T-cell (primary cell): Measurements from ENCODE around the gene PXDN. TPM values are rescaled to one million over a fixed set of nuclear protein-coding genes. Genes with fewer than 3 reads are reported as not detected.

Experiments used
- ATAC-seq, 4 experiments: fragments of 200-7000 bp in 3 of 4; fragments of 150-1000 bp in 1 of 4; cut with Tn5 transposase; replicated peaks in 1 of 4; 1 replicate in 3 of 4; 2 replicates in 1 of 4; pipeline ENCODE4 v1.10.0; 2021; ENCODE audit warnings: moderate library complexity in 3 of 4, mild to moderate bottlenecking in 2 of 4, moderate number of reproducible peaks in 1 of 4
- CTCF ChIA-PET, 2 donors: fragments of 300-600 bp; sonication (Branson Sonifier 250); formaldehyde crosslinking; loops; one replicate each; lab custom pipeline; 2022; ENCODE audit warnings: antibody characterized with exemption in 2 of 2; lab: Charles Lee
- POLR2A ChIA-PET, 2 donors: fragments of 300-600 bp; sonication (Branson Sonifier 250); formaldehyde crosslinking; loops; one replicate each; lab custom pipeline; 2022; ENCODE audit warnings: antibody characterized with exemption in 2 of 2; lab: Charles Lee
- DNase-seq, 35 experiments: peaks; one replicate each; pipeline versions ENCODE4 v3.0.0 to v3.0.0-alpha.2; 2013 to 2023
- H3K27ac ChIP-seq: one replicate; pipeline ENCODE4 v1.5.1; 2013; ENCODE audit warnings: low read length
- H3K27me3 ChIP-seq, 2 experiments: replicated peaks in 1 of 2; 1 replicate in 1 of 2; 2 replicates in 1 of 2; pipeline versions ENCODE4 v1.6.1 to v1.7.0; 2013; ENCODE audit warnings: low read length in 1 of 2, mixed read lengths in 1 of 2; ENCODE audit not compliant: control insufficient read depth in 2 of 2, insufficient read depth in 2 of 2; ENCODE audit errors: extremely low read depth in 1 of 2
- H3K36me3 ChIP-seq, 2 donors: 1 replicate in 1 of 2; 2 replicates in 1 of 2; pipeline versions ENCODE4 v1.6.1 to v1.7.0; 2013; ENCODE audit warnings: low read length in 1 of 2; ENCODE audit not compliant: control insufficient read depth in 2 of 2, insufficient read depth in 1 of 2; ENCODE audit errors: extremely low read depth in 1 of 2
- H3K4me1 ChIP-seq, 2 experiments: 1 replicate in 1 of 2; 2 replicates in 1 of 2; pipeline versions ENCODE4 v1.6.1 to v1.7.0; 2013; ENCODE audit warnings: low read length in 2 of 2, mixed read lengths in 1 of 2; ENCODE audit not compliant: insufficient read depth in 2 of 2, control insufficient read depth in 1 of 2; ENCODE audit errors: extremely low read depth in 1 of 2
- H3K4me3 ChIP-seq, 2 donors: 1 replicate in 1 of 2; 2 replicates in 1 of 2; pipeline versions ENCODE4 v1.5.1 to v1.7.0; 2013; ENCODE audit warnings: mild to moderate bottlenecking in 2 of 2, low read length in 1 of 2, moderate library complexity in 1 of 2; ENCODE audit not compliant: control insufficient read depth in 1 of 2; ENCODE audit errors: extremely low read depth in 1 of 2
- H3K9me3 ChIP-seq: 2 replicates; pipeline ENCODE4 v1.7.0; 2013
- H3K27ac Mint-ChIP-seq, 2 donors: one replicate each; pipeline ENCODE4 v1.8.0; 2020 to 2021; ENCODE audit warnings: mild to moderate bottlenecking in 2 of 2, mixed read lengths in 2 of 2
- H3K27me3 Mint-ChIP-seq, 2 donors: one replicate each; pipeline ENCODE4 v1.8.0; 2021 to 2022; ENCODE audit warnings: mixed read lengths in 2 of 2
- H3K36me3 Mint-ChIP-seq: one replicate; pipeline ENCODE4 v1.8.0; 2021; ENCODE audit warnings: mixed read lengths
- H3K4me1 Mint-ChIP-seq, 3 donors: one replicate each; pipeline ENCODE4 v1.8.0; 2020 to 2022; ENCODE audit warnings: mixed read lengths in 3 of 3, mild to moderate bottlenecking in 1 of 3
- H3K4me3 Mint-ChIP-seq, 3 donors: one replicate each; pipeline ENCODE4 v1.8.0; 2020 to 2022; ENCODE audit warnings: mild to moderate bottlenecking in 3 of 3, mixed read lengths in 3 of 3, moderate library complexity in 3 of 3
- H3K9me3 Mint-ChIP-seq, 3 donors: one replicate each; pipeline ENCODE4 v1.8.0; 2020 to 2022; ENCODE audit warnings: mixed read lengths in 3 of 3
- WGBS: methylation state at CpG from one replicate; pipeline ENCODE4 v1.1.5; 2013; ENCODE audit warnings: missing lambda C conversion rate; ENCODE audit not compliant: insufficient coverage; 5-methylcytosine and 5-hydroxymethylcytosine counted together
- total RNA-seq, 35 experiments: library from RNA in 6 of 35; stranded (reverse) in 6 of 35; fragments of 120-200 nt in 1 of 35; gene quantifications; one replicate each; pipeline versions ENCODE4 v1.2.1 to v1.2.4 and lab custom pipeline; 2013 to 2026

PXDN gene
- total RNA-seq, 5 donors from 2014 or later (not counting 1 experiment from before 2014, with no cell fraction given) = 0.21 to 5.4 (median 1.3) TPM

DNA sequence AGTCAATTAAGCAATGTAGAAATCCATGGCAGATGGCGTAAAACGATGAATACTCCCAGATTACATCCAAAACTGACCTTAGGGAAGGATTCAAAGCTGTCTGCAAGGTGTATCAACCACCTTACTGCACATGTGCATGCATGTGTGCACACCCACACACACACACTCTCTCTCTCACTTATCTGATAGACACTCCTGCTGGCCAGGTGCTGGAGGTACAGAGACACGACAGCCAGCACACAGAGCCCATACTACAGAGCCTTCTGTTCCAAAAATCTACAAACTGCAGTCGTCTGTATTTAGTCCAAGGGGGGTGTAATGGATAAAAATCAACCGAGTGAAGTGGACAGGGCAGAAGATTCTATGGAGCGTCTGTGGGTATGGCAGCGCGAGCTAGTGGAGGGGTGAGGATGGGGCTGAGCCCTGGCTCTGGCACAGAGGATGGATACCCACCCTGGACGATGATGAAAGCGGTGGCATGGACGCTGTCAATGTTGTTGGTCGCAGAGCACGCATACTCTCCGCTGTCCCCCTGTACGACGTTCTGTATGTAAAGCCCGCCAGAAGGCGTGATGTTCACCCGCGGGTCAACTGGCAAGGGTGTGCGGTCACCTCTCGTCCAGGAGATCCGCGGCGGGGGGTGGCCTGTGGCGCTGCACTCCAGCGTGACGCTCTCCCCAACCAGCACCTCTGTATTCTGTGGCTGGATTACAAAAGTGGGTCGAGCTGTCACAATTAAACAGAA, 78.4 kb downstream of the PXDN start:
- H3K36me3 ChIP-seq = no peaks in the 10 kb centered on the region
- Mint-ChIP-seq H3K27ac (no peak overlapping the region), H3K36me3 (no peaks in the 10 kb centered on the region), H3K9me3 (no peaks in the 10 kb centered on the region), H3K4me1 (no peaks in the 10 kb centered on the region), H3K4me3 (no peak overlapping the region), H3K27me3 (peaks cover 5 to 8% of the 10 kb centered on the region in 2 donors)
- no peaks in the 10 kb centered on the region for H3K9me3 ChIP-seq
- ChIA-PET POLR2A (no interaction called here), CTCF (no interaction called here)
- no peak overlapping the region for H3K4me3 ChIP-seq
- 90% methylated on average over 17 of the region's 29 CpGs for WGBS
- ATAC-seq (no peak), DNase-seq (no peak)
- peaks cover 0 to 20% of the 10 kb centered on the region in 2 experiments for H3K27me3 ChIP-seq
- no peaks in the 10 kb centered on the region for H3K4me1 ChIP-seq
- H3K27ac ChIP-seq = no peak overlapping the region

GRCh38 chr2:1664698-1665097, 79.6 kb downstream of the PXDN start:
- peaks cover 5 to 8% of the 10 kb centered on the region in 2 donors for H3K27me3 Mint-ChIP-seq
- no peaks in the 10 kb centered on the region for H3K36me3 ChIP-seq
- H3K4me1 ChIP-seq = no peaks in the 10 kb centered on the region
- 96% methylated on average over 17 of the region's 18 CpGs for WGBS
- ATAC-seq (no peak), DNase-seq (no peak)
- H3K4me1 Mint-ChIP-seq = no peaks in the 10 kb centered on the region
- no peak overlapping the region for H3K27ac Mint-ChIP-seq
- no peak overlapping the region for H3K4me3 ChIP-seq
- CTCF ChIA-PET = no interaction called here
- no peaks in the 10 kb centered on the region for H3K9me3 ChIP-seq
- H3K36me3 Mint-ChIP-seq = no peaks in the 10 kb centered on the region
- POLR2A ChIA-PET = interaction anchor here in 1 of 2 donors (0.6 kb wide), 1 partner anchor 13 kb away, joined by 4 read pairs; no protein-coding TSS in a partner anchor
- peaks cover 0 to 25% of the 10 kb centered on the region in 2 experiments for H3K27me3 ChIP-seq
- no peak overlapping the region for H3K4me3 Mint-ChIP-seq
- no peak overlapping the region for H3K27ac ChIP-seq
- H3K9me3 Mint-ChIP-seq = no peaks in the 10 kb centered on the region

- Histone ChIP-seq H3K9me3 (no peaks in the 10 kb centered on the region), H3K4me3 (no peak overlapping the region), H3K27ac (no peak overlapping the region), H3K4me1 (no peaks in the 10 kb centered on the region), H3K36me3 (no peaks in the 10 kb centered on the region), H3K27me3 (peaks cover 0 to 25% of the 10 kb centered on the region in 2 experiments)
- H3K4me3 Mint-ChIP-seq = no peak overlapping the region
- POLR2A ChIA-PET = no interaction called here
- no peak for DNase-seq
- peaks cover 5 to 8% of the 10 kb centered on the region in 2 donors for H3K27me3 Mint-ChIP-seq
- no peaks in the 10 kb centered on the region for H3K36me3 Mint-ChIP-seq
- 83% methylated on average over 1 of the region's 9 CpGs for WGBS
- no peaks in the 10 kb centered on the region for H3K9me3 Mint-ChIP-seq
- CTCF ChIA-PET = no interaction called here
- H3K27ac Mint-ChIP-seq = no peak overlapping the region
- ATAC-seq = no peak
- no peaks in the 10 kb centered on the region for H3K4me1 Mint-ChIP-seq
These were observed 80.2 kb downstream of the PXDN start for GRCh38 chr2:1664076-1664605.

DNA sequence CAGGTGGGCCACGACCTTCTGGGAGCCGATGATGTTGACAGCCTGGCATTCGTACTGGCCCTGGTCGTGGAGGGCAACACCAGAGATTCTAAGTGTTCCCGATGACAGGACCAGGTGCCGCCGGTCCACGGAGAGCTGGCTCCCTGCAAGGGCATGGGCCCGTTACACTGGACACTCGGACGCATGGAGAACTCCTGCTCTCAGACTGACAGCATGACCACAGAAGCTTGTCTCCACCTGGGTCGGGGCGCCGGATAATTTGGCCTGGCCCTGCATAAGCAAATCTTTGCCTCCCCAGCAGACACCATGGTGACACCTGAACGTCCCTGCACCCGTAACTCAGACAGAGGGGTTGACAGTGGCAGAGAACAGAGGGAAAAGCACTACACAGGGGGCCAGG, 80.7 kb downstream of the PXDN start:
- Histone ChIP-seq H3K9me3 (no peaks in the 10 kb centered on the region), H3K4me1 (no peaks in the 10 kb centered on the region), H3K4me3 (no peak overlapping the region), H3K27ac (no peak overlapping the region), H3K27me3 (peaks cover 0 to 28% of the 10 kb centered on the region in 2 experiments), H3K36me3 (no peaks in the 10 kb centered on the region)
- POLR2A ChIA-PET = no interaction called here
- 88% methylated on average over 15 of the region's 16 CpGs for WGBS
- ATAC-seq (no peak), DNase-seq (no peak)
- CTCF ChIA-PET = no interaction called here
- H3K4me3 Mint-ChIP-seq = no peak overlapping the region
- H3K27ac Mint-ChIP-seq = no peak overlapping the region
- peaks cover 9 to 11% of the 10 kb centered on the region in 2 donors for H3K27me3 Mint-ChIP-seq
- no peaks in the 10 kb centered on the region for H3K4me1 Mint-ChIP-seq
- H3K9me3 Mint-ChIP-seq = no peaks in the 10 kb centered on the region
- H3K36me3 Mint-ChIP-seq = no peaks in the 10 kb centered on the region

GRCh38 chr2:1662606-1663180, 81.6 kb downstream of the PXDN start:
- Histone ChIP-seq H3K4me1 (no peaks in the 10 kb centered on the region), H3K27ac (no peak overlapping the region), H3K4me3 (no peak overlapping the region), H3K36me3 (no peaks in the 10 kb centered on the region), H3K9me3 (no peaks in the 10 kb centered on the region), H3K27me3 (peaks cover 0 to 36% of the 10 kb centered on the region in 2 experiments)
- no peak overlapping the region for H3K27ac Mint-ChIP-seq
- 90% methylated on average over 15 of the region's 19 CpGs for WGBS
- H3K4me3 Mint-ChIP-seq = no peak overlapping the region
- H3K36me3 Mint-ChIP-seq = no peaks in the 10 kb centered on the region
- ChIA-PET CTCF (no interaction called here), POLR2A (no interaction called here)
- H3K27me3 Mint-ChIP-seq = peaks cover 13 to 16% of the 10 kb centered on the region in 2 donors
- ATAC-seq = no peak
- H3K9me3 Mint-ChIP-seq = no peaks in the 10 kb centered on the region
- no peak for DNase-seq
- H3K4me1 Mint-ChIP-seq = no peaks in the 10 kb centered on the region

- no peaks in the 10 kb centered on the region for H3K36me3 ChIP-seq
- H3K4me3 ChIP-seq = no peak overlapping the region
- DNase-seq (no peak), ATAC-seq (no peak)
- no peaks in the 10 kb centered on the region for H3K4me1 Mint-ChIP-seq
- CTCF ChIA-PET = no interaction called here
- no peaks in the 10 kb centered on the region for H3K4me1 ChIP-seq
- H3K27ac Mint-ChIP-seq = no peak overlapping the region
- H3K36me3 Mint-ChIP-seq = no peaks in the 10 kb centered on the region
- H3K27me3 ChIP-seq = peaks cover 0 to 43% of the 10 kb centered on the region in 2 experiments
- 81% methylated on average over 13 of the region's 19 CpGs for WGBS
- H3K27me3 Mint-ChIP-seq = peaks cover 16 to 19% of the 10 kb centered on the region in 2 donors
- H3K9me3 Mint-ChIP-seq = no peaks in the 10 kb centered on the region
- H3K9me3 ChIP-seq = no peaks in the 10 kb centered on the region
- H3K27ac ChIP-seq = no peak overlapping the region
- POLR2A ChIA-PET = no interaction called here
- H3K4me3 Mint-ChIP-seq = no peak overlapping the region
These were observed 82.3 kb downstream of the PXDN start for GRCh38 chr2:1661891-1662605.
